ENCODE results near the gene ELMOD3. TPM values are rescaled to one million over a fixed set of nuclear protein-coding genes. Genes with fewer than 3 reads are reported as not detected.

Gene ELMOD3
- total and polyA plus RNA-seq, 9 of the 15 experiments (the other 6 are each of a cell fraction or from before 2014, with no cell fraction given), result 2.7 to 18.7 (median 11.6) TPM

- no peak for TF ChIP-seq PBX2 (CRISPR knock-in tag; IDR thresholded peaks at IDR 0.05; ENCODE audit: low read depth)
- no peak for TF ChIP-seq PBX2 (tag; conservative IDR thresholded peaks at IDR 0.05; ENCODE audit: low read depth)
- peak; percentile 76; the same call in 1 of the 2 replicates for TF ChIP-seq ETS1 (conservative IDR thresholded peaks at IDR 0.05; ENCODE audit: control insufficient read depth, low read depth, low read length)
- TF ChIP-seq MAFK (IDR thresholded peaks at IDR 0.05; ENCODE audit: low read length), result no peak
- no peak for TF ChIP-seq XRCC3 (IDR thresholded peaks at IDR 0.05)
- TF ChIP-seq KLF1 (tag; IDR thresholded peaks at IDR 0.05), result no peak
- no peak for TF ChIP-seq RUNX1 (IDR thresholded peaks at IDR 0.05; ENCODE audit: low read depth)
- no peak for TF ChIP-seq TCFL5 (CRISPR knock-in tag; conservative IDR thresholded peaks at IDR 0.05)
- no peak for TF ChIP-seq SIN3B (IDR thresholded peaks at IDR 0.05; ENCODE audit: low read depth)
- no peak for TF ChIP-seq SAFB (IDR thresholded peaks at IDR 0.05; ENCODE audit: borderline replicate concordance, low read depth, low read length)
- no peak for TF ChIP-seq TEAD2 (tag; IDR thresholded peaks at IDR 0.05)
- TF ChIP-seq ARID2 (IDR thresholded peaks at IDR 0.05), result no peak
- no peak for TF ChIP-seq ZNF444 (CRISPR knock-in tag; IDR thresholded peaks at IDR 0.05)
- no peak for TF ChIP-seq KLF13 (tag; IDR thresholded peaks at IDR 0.05; ENCODE audit: borderline replicate concordance, low read depth)
- no peak for TF ChIP-seq ARHGAP35 (IDR thresholded peaks at IDR 0.05; ENCODE audit: partially characterized antibody)
- TF ChIP-seq ZNF274 (IDR thresholded peaks at IDR 0.05; ENCODE audit: borderline replicate concordance, low read depth, low read length), result no peak
- TF ChIP-seq ETV5 (CRISPR knock-in tag; IDR thresholded peaks at IDR 0.05; ENCODE audit: low read depth), result peak; percentile 66
- TF ChIP-seq ZNF79 (CRISPR knock-in tag; IDR thresholded peaks at IDR 0.05; ENCODE audit: low read depth), result no peak
- TF ChIP-seq PURB (CRISPR knock-in tag; IDR thresholded peaks at IDR 0.05; ENCODE audit: low read depth), result no peak
- peak in 1 of 2 experiments; percentile 41; a peak in 1 of 4 replicates for TF ChIP-seq ZMIZ1 (IDR thresholded peaks at IDR 0.05; ENCODE audit: low read depth in 2 of 2, low read length in 2 of 2)
- TF ChIP-seq NR2C2 (CRISPR knock-in tag; IDR thresholded peaks at IDR 0.05), result 0 out of 2 replicates have a peak, but pooled peaks have one; percentile 40
- peak; percentile 70 for TF ChIP-seq NR2C2 (tag; IDR thresholded peaks at IDR 0.05)
Measured at GRCh38 chr2:85354286-85355072, at the start of gene ELMOD3, which contains the start of gene RETSAT (continued).

Measured in K562 (cell line).